IPS-18c (cell line): ENCODE data around the gene OASL.

Experiments
- H3K4me3 ChIP-seq: 2 replicates; pipeline ENCODE4 v1.7.0; 2013; ENCODE audit warnings: low read depth, mild to moderate bottlenecking, low read length, moderate library complexity; ENCODE audit not compliant: insufficient read depth
- H3K9me3 ChIP-seq: one replicate; pipeline ENCODE4 v1.6.1; 2013; ENCODE audit warnings: mild to moderate bottlenecking, low read length, moderate library complexity; ENCODE audit not compliant: control insufficient read depth, insufficient read depth

The OASL gene

DNA sequence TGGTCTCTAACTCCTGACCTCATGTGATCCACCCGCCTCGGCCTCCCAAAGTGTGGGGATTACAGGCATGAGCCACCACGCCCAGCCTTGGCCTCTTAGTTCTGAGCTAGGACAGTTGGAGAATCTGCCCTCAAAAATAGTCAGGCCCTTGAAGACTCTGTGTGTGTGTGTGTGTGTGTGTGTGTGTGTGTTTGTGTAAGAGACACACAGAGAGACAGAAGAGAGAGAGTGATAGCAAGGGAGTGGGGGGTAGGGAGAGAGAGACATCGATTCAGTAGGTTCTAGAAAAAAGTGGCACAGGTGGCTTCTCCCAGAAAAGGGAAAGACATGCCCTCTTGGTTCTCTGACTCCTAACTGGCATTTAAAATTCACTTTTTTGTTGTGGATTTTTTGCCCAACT lies 55.3 kb downstream of the OASL start:
- no peaks in the 10 kb centered on the region for H3K9me3 ChIP-seq
- H3K4me3 ChIP-seq = no peak overlapping the region

DNA sequence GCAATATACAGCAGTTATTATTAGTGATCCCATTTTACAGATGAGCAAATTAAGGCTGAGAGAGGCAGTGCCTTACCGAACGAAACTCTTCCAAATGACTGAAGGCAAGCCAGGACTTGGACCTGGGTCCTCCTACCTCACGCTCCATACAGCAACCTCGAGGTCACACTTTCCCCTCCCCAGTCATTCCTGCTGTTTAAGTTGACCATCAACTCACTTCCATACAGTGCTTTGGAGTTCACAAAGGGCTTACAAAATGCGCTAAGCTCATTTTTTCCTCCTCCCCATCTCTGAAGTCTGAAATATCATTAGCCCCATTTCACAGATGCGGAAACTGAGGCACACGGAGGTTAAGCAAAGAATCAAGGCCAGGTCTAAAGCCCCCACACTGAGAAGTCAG lies 56.4 kb downstream of the OASL start:
- no peaks in the 10 kb centered on the region for H3K9me3 ChIP-seq
- H3K4me3 ChIP-seq = no peak overlapping the region

DNA sequence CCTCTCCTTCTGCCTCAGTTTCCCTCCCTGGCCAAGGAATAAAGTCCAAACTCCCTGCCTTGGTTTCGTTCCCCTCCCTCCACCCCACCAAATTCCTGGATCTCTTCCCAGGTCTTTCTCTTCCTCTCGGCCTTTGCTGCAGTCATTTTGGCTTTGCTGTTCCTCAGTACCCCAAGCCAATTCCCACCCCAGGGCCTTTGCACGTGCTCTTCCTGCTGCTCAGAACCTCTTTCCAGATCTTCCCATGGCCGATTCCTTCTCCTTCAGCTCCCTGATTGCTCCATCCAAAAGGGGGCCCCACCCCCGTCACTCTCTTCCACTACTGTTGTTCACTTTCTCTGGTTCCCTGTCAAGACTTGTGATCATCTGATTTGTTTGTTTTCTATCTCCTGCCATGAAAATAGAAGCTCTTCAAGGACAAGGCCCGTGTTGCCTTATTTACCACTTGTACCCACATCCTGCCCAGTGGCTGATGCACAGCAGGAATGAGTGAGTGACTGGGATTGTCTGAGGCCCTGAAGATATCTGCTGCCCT lies 57.6 kb downstream of the OASL start:
- Histone ChIP-seq H3K9me3 (no peaks in the 10 kb centered on the region), H3K4me3 (no peak overlapping the region)

DNA sequence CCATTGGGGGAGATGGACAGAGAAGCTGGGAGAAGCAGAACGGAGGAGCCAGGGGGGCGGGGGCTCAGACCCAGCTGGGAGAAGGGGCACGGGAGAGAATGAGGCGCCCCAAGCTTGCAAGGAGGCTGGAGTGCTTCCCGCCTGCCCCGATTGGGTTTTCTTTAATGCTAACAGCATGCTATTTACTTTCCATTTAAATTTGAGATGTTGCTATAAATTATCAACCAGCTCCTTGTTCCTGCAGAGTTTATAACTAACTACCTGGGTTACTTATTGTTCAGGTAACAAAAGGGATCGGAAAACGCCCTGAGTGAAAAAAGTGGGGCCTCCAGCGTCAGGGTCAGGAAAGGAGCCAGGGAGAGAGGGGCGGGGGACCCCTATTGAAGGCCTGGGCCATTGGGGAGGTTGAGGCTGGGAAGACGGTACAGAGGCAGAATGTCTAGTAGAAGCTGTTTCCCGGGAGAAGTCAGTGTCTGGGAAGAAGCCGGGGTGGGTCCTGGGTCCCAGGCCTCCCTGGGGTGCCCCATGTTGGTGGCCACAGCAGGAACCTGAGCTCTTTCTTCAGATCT lies 58.2 kb downstream of the OASL start:
- H3K9me3 ChIP-seq = no peaks in the 10 kb centered on the region
- H3K4me3 ChIP-seq = no peak overlapping the region

DNA sequence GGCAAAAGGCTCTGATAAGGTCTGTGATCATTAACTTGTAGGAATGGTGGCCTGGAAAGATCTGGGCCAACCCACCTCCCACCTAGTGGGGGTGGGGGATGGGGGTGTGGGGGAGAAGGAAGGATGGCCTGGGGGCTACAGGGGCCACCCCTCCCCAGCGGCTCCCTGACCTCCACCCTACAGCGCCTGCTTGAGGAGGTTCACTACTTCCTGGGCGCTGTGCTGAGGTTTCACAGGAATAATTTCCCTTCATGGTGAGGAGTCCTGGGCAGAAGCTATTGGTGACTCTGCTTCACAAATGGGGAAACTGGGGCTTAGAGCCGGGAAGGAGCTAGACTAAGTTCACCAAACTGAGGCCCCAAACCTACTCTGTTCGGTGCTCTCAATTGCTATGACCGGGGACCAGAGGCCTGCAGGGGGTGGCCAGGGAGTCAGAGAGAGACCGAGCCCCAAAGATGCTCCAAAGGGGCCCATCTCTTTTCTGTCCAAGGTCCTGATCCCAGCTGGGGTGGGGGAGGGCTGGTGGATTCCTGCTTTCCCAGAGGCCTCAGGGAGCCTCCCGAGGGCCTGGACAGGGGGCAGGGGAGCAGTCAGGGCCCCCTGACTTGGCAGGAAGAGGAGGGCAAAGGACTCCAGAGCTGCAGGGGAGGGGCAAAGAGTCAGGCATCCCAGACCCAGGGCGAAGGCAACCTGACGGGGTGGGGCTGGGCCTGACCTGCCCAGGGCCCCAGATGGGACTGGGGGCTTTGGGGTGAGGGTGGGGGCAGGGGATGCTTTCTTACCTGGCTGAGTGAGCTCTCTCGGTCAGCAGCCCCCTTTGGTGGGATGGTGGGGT lies 59.0 kb downstream of the OASL start:
- no peak overlapping the region for H3K4me3 ChIP-seq
- no peaks in the 10 kb centered on the region for H3K9me3 ChIP-seq

DNA sequence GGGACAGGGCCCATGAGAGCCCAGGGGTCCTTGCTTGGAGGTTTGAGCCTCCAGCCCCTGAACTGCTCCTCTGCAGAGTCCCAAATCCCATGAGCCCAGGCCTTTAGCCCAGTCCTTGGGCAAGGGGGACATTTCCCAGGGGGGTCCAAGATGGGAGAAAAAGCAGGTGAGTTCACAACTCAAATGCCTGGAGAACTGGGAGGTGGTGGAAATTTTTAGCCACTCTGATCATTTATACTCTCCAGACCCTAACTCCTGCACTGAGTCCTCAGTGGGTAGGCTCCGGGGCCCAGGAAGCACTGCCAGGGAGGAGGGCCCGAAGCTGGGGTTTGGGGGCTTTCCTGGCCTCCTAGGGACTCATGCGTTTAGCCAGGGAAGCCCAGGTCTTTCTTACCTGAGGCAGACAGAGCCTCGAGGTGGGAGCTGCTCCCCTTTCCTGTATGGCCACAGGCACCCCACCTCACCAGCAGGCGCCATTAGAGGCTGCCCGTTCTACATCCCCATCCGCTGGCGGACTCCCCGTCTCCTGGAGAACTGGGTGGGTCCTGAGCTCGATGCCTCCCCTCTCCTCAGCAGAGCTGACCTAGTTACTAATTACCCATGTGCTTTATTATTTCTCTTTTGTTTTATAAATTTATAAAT lies 59.7 kb downstream of the OASL start:
- no peak overlapping the region for H3K4me3 ChIP-seq
- no peaks in the 10 kb centered on the region for H3K9me3 ChIP-seq

DNA sequence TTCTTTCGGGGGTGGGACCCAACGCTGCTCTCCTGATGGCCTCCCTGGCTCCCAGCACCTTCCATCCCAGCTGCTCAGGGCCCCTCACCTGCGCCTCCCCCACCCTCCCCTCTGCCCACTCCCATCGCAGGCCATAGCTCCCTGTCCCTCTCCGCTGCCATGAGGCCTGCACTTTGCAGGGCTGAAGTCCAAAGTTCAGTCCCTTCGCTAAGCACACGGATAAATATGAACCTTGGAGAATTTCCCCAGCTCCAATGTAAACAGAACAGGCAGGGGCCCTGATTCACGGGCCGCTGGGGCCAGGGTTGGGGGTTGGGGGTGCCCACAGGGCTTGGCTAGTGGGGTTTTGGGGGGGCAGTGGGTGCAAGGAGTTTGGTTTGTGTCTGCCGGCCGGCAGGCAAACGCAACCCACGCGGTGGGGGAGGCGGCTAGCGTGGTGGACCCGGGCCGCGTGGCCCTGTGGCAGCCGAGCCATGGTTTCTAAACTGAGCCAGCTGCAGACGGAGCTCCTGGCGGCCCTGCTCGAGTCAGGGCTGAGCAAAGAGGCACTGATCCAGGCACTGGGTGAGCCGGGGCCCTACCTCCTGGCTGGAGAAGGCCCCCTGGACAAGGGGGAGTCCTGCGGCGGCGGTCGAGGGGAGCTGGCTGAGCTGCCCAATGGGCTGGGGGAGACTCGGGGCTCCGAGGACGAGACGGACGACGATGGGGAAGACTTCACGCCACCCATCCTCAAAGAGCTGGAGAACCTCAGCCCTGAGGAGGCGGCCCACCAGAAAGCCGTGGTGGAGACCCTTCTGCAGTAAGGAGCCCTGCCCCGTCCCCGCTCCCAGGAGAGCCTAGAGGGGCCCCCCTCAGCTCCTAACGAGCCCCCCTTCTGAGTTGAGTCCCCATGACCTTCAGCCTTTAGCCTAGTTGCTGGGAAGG lies 60.5 kb downstream of the OASL start, which contains the start of gene HNF1A:
TSS of gene HNF1A (plus strand) at position 248 of the 924 bp plus-strand sequence. CDS start at position 474, 226 bp downstream.
- Histone ChIP-seq H3K4me3 (no peak within 1 kb of the TSS), H3K9me3 (no peaks in the 10 kb centered on the region)

DNA sequence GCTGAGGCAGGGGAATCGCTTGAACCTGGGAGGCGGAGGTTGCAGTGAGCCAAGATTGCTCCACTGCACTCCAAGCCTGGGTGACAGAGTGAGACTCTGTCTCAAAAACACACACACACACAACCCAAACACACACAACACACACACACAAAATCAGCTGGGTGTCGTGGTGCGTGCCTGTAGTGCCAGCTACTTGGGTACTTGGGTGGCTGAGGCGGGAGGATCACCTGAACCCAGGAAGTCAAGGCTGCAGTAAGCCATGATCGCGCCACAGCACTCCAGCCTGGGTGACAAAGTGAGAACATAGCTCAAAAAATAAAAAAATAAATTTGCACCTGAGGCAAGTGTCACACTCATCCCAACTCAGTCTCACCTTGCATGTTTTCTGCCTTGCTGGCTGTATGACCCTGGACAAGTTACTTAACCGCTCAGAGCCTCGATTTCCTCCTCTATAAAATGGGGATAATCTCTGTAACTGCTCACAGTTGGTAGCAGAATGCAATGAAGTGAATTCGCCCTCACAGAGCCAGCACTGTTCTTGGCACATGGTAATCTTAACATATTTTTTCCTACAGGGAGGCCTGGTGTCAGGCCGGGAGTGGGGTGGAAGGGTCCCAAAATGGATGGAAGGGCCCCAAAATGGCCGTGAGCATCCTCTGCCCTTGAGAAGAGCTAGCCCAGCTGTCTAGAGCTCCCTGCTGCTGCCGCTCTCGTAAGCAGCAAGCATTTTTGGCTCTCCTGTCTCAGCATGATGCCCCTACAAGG lies 61.3 kb downstream of the OASL start:
- no peaks in the 10 kb centered on the region for H3K9me3 ChIP-seq
- no peak overlapping the region for H3K4me3 ChIP-seq

DNA sequence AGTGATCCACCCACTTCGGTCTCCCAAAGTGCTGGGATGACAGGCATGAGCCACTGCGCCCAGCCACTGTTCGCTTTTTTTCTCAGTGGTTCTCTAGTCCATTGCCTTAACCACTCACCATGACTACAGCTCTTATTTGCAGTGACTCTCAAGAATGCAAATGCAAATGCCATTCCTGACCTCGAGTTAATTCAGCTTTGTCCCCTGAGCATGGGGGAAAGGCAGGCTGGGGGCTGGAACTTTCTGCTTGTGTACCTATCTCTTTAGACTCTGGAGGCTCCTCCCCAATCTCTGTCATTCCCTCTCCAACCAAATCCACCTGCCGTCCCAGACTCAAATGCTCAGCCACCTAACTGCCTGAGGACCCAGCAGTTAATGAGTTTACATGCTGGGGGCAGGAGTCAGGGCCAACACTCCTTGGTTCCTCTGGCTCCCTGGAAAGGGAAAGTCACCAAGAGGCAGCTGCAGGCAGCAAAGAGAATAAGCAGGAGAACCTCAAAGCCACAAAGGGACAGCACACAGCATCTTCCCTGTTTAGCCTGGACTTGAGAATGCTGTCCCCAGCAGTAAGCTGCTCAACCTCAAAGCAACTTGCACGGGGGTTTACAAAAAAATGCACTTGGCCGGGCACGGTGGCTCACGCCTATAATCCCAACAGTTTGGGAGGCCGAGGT lies 66.0 kb downstream of the OASL start:
- no peaks in the 10 kb centered on the region for H3K9me3 ChIP-seq
- H3K4me3 ChIP-seq = no peak overlapping the region

DNA sequence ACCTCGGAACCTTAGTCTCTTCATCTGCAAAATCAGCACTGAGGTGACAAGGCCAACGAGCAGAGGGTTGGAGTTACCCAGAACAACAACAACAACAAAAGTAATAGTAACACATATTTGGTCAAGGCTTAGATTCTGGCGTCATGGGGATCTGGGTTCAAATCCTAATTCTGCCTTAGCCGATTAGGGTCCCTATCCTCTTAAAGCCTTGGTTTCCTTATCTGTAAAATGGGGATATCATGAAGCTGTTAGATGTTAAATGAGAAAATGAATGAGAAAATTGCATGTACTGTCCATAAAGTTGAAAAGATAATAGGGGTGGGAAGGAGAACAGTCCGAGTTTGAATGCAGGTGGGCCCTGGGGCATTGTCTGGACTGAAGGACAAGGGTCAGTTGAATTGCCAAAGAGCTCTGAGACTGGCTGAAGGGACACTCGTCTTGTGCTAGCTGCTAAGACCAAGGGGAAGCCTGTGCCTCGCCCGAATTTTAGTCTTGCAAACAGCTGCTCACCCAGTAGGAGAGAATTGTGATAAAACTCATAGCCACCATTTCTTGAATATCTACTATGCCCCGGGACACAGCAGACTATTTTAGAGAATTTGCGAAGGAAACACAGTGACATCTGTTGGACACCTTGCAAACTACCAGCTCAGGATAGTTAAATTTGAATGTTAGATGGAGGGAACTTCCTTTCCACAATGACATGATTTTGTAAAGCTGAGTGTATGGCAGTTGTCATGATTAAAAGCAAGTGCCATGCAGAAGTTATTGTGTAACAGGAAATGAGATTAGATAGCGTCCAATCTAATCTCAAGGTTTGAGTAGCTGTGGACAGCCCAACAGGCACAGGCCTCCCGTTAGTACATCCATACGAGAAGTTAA lies 67.5 kb downstream of the OASL start:
- Histone ChIP-seq H3K9me3 (no peaks in the 10 kb centered on the region), H3K4me3 (no peak overlapping the region)

DNA sequence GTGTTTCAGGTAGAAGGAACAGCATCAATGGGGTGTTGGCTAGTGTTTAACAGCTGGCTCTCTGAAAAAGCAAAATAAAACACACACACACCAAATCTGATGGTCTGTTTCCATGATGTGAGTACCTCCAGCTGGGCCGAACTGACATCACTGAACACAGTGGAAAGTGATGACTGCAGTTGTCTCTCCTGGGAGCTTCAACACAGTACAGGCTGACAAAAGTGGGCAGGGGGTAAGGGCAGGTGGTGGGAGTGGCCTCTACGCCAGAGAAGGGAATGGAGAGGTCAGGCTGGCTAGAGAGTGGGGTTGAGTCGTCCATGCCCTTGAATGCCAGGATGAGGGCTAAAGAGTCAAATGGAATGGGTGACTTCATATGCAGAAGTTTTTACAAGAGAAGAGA lies 68.7 kb downstream of the OASL start:
- Histone ChIP-seq H3K9me3 (no peaks in the 10 kb centered on the region), H3K4me3 (no peak overlapping the region)
